Measurements from ENCODE around the gene PRKRIP1.
"Not testable (repeated sequence)": the region's sequence is repeated elsewhere in the genome, so short reads cannot be mapped to it uniquely, and the experiment has no call there.

Gene PRKRIP1

GRCh38 chr7:102400360-102400759 is 4.2 kb downstream of the PRKRIP1 start:
- DNase-seq (ENCODE audit: extremely low spot score, insufficient read length, low read depth) (no peak), FAIRE-seq (no peak)

DNA sequence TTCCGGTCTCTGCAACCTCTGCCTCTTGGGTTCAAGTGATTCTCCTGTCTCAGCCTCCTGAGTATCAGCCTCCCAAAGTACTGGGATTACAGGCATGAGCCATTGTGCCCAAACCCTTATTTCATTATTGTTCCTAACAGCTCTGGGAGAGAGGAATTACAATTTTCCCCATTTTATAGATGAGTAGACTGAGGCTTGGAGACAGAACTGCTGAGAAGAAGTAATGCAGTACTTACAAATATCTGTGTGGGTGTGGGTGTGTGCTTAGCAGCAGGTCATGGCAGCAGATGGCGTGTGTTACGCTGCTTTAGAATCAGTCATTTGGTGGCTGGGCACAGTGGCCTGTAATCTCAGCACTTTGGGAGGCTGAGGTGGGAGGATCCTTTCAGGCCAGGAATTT is 7.4 kb downstream of the PRKRIP1 start:
- DNase-seq (ENCODE audit: extremely low spot score, insufficient read length, low read depth) (no peak), FAIRE-seq (no peak)

GRCh38 chr7:102404005-102404861 is 8.1 kb downstream of the PRKRIP1 start:
- DNase-seq (ENCODE audit: extremely low spot score, insufficient read length, low read depth) (no peak), FAIRE-seq (peak; percentile 93)

DNA sequence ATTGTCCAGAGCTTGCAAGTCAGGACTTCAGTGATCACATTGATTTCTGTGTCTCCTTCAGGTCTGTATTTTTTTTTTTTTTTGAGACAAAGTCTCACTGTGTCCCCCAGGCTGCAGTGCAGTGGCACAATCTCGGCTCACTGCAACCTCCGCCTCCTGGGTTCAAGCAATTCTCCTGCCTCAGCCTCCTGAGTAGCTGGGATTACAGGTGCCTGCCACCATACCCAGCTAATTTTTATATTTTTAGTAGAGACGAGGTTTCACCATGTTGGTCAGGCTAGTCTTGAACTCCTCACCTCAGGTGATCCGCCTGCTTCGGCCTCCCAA is 8.7 kb downstream of the PRKRIP1 start:
- DNase-seq (ENCODE audit: extremely low spot score, insufficient read length, low read depth); FAIRE-seq: not testable (repeated sequence)

DNA sequence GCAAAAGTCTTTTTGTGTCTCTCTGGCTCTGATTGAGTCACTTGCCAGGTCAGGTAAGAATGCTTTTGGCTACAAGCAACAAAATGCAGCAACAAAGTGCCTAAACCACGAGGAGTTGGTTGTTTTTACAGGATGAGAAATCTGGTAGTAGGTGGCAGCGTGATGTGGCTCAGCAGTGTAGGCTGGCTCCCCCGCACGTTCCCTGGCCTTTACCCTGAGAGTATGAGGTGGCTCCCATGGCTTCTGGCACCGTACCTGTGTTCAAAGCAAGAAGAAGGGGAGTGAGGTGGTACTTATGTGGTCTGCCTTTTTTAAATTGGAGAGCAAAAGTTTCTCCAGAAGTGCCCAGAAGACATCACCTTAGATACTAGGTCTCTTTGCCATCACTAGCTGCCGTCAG is 11.7 kb downstream of the PRKRIP1 start:
- FAIRE-seq, result no peak
- no peak for DNase-seq (ENCODE audit: extremely low spot score, insufficient read length, low read depth)

DNA sequence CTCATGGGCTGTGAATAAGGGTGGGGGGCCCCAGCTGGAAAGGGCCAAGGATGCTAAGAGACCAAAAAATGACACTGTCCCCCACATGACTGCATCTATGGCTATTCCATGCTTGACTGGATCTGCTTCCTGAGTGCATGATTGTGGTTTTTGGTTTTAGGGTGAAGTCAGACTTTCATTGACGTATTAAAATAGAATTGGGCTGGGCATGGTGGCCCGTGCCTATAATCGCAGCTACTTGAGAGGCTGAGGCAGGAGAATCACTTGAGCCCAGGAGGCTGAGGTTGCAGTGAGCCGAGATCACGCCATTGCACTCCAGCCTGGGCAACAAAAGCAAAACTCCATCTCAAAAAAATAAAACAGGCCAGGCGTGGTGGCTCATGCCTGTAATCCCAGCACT is 12.4 kb downstream of the PRKRIP1 start:
- not testable (repeated sequence) for DNase-seq (ENCODE audit: extremely low spot score, insufficient read length, low read depth)
- peak; percentile 74 for FAIRE-seq

- FAIRE-seq, result no peak
Measured at GRCh38 chr7:102409340-102409739, 13.2 kb downstream of the PRKRIP1 start.

DNA sequence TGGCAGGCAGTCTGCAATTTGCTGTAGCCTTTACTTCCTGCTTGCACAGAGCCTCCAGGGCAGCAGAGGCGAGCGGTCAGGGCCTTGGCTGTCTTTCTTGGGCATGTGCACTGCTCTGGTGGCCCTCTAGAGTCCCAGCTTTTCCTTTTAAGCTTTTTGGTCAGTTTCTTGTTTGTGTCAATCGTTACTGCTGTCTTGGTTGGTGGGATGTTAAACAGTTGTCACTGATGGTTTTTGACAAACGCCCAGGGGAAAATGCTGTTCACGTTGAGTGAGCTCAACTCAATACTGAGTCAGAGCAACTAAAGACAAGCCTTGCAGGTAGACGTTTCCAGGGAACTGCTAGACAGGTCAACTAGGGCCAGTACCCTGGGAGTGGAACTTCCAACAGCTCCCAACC is 14.0 kb downstream of the PRKRIP1 start:
- DNase-seq (ENCODE audit: extremely low spot score, insufficient read length, low read depth) (no peak), FAIRE-seq (no peak)

More at GRCh38 chr7:102409340-102409739, 13.2 kb downstream of the PRKRIP1 start:
- DNase-seq (ENCODE audit: extremely low spot score, insufficient read length, low read depth), result no peak

DNA sequence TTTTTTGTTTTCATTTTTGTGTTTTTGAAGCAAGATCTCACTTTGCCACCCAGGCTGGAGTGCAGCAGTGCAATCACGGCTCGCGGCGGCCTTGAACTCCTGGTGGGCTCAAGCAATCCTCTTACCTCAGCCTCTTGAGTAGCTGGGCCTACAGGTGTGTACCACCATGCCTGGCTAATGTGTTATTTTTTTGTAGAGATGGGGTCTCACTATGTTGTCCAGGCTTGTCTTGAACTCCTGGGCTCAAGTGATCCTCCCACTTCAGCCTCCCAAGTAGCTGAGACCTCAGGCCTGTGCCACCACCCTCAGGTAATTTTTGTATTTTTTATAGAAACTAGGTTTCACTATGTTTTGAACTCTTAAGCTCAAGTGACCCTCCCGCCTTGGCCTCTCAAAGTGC is 14.8 kb downstream of the PRKRIP1 start:
- no peak for FAIRE-seq
- DNase-seq (ENCODE audit: extremely low spot score, insufficient read length, low read depth), result no peak

DNA sequence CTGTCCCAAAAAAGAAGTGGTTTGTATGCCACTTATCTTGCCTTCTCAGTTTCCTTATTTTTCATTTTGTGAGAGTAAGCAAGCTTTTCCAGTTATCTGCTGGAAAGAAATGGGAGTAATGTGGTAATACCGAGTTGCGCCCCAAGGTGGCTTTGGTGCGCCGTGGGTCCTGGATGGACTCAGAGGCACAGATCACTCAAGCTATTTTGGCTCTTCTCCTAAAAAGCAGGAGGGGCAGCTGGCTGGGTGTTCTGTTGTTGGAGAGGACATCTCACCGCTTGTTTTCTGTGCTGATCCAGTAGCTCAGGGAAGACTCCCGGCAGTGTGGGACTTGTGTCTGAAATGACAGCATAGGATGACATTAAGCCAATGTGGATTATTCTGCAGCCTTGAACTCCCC is 16.4 kb downstream of the PRKRIP1 start:
- DNase-seq (ENCODE audit: extremely low spot score, insufficient read length, low read depth), result no peak
- FAIRE-seq, result no peak

DNA sequence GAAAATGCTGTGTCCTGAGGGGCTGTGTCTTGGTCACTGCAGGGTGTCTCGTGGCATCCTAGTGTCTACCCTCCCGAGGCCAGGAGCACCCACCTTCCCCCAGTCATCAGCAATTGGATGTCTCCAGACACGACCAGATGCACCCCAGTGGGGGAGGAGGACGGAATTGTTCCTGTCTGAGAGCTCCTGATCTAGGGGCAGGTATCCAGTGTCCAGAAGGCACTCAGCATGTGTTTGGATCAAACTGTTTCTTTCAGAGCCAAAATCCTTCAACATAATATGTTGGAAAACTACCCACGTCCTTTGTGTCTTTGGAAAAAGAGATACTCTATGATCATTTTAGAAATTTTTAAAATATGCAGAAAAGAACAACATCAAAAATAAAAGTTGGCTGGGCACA is 16.9 kb downstream of the PRKRIP1 start:
- no peak for DNase-seq (ENCODE audit: extremely low spot score, insufficient read length, low read depth)
- no peak for FAIRE-seq

- DNase-seq (ENCODE audit: extremely low spot score, insufficient read length, low read depth) (no peak), FAIRE-seq (no peak)
Measured at GRCh38 chr7:102413611-102414010, 17.4 kb downstream of the PRKRIP1 start.

DNA sequence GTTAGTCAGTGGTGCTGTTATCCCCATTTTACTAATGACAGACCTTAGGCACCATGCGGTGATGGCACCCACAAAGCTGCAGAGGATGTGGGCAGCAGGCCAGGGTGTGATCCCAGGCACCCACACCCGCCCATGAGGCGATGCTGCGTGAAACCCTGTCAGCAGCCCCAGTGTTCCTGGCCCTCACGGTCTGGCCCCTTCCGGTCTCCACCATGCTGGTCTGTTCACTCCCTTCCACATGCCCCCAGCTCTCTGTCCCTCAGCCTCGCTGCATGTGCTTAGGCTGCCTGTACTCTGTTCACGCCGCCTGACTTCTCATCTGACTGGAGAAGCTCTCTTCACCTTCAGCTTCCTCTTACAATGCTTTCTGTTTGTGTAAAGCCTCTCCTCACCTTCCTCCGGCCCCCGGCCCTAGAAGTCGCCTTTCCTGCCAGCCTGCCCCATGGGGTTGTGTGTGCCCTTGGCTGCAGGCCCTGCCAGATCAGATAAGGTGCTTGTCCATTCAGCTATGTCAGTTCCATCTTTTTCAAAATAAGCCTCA is 19.6 kb downstream of the PRKRIP1 start:
- FAIRE-seq (peak; percentile 83), DNase-seq (ENCODE audit: extremely low spot score, insufficient read length, low read depth) (no peak)

DNA sequence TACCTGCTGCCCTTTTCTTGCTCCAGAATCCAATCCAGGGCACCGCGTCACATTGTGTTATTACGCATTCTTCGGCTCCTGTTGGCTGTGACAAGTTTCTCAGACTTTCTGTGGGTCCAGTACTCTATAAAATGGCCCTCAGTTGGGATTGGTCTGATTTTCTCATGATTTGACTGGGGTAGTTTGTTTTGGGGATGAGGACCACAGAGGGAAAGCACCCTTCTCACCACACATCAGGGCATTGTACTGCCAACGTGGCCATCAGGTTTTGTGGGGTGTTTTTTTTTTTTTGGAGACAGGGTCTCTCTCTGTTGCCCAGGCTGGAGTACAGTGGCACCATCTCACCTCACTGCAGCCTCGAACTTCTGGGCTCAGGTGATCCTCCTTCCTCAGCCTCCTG is 20.2 kb downstream of the PRKRIP1 start:
- DNase-seq (ENCODE audit: extremely low spot score, insufficient read length, low read depth), result no peak
- peak; percentile 9 for FAIRE-seq

DNA sequence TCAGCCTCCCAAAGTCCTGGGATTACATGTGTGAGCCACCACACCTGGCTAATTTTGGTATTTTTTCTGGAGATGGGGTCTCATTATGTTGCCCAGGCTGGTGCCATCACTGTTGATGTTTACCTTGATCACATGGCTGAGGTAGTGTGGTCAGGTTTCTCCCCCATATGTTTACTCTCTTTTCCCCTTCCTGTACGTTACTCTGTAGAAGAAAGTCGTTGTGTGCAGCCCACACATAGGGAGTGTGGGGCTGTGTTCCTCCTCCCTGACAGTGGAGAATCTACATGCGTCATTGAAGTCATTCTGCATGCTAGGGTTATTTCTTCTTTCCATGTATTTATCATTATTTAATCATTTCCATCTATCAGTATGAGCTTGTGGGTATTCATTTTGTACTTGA is 20.9 kb downstream of the PRKRIP1 start:
- FAIRE-seq, result peak; percentile 44
- no peak for DNase-seq (ENCODE audit: extremely low spot score, insufficient read length, low read depth)

GRCh38 chr7:102418592-102418991 is 22.4 kb downstream of the PRKRIP1 start:
- FAIRE-seq (peak; percentile 36), DNase-seq (ENCODE audit: extremely low spot score, insufficient read length, low read depth) (no peak)

- DNase-seq (ENCODE audit: extremely low spot score, insufficient read length, low read depth) (no peak), FAIRE-seq (no peak)
Measured at GRCh38 chr7:102421706-102422240, 25.6 kb downstream of the PRKRIP1 start.

GRCh38 chr7:102424129-102424551 is 28.0 kb downstream of the PRKRIP1 start:
- FAIRE-seq (no peak), DNase-seq (ENCODE audit: extremely low spot score, insufficient read length, low read depth) (no peak)

GRCh38 chr7:102424787-102425218 is 28.6 kb downstream of the PRKRIP1 start:
- FAIRE-seq (peak; percentile 96), DNase-seq (ENCODE audit: extremely low spot score, insufficient read length, low read depth) (no peak)

- peak; percentile 99 for FAIRE-seq
- peak; percentile 67 for DNase-seq (ENCODE audit: extremely low spot score, insufficient read length, low read depth)
Measured at GRCh38 chr7:102425639-102426267, 29.6 kb downstream of the PRKRIP1 start.

Measured in GM18507 (cell line).